Loucy (cell line): Measurements from ENCODE around the gene CA5A.

ENCODE experiments used
- EZH2phosphoT487 ChIP-seq: fragments of 200-600 bp; IDR thresholded peaks from 2 replicates; pipeline ENCODE4 v1.6.1; 2018; ENCODE audit warnings: antibody characterized with exemption, mild to moderate bottlenecking, moderate library complexity, borderline replicate concordance
- TF ChIP-seq, protein P1 (sequence below): fragments of 200-600 bp; sonication (generic); conservative IDR thresholded peaks from 2 replicates; pipeline ENCODE4 v1.5.1; 2014; ENCODE audit warnings: mild to moderate bottlenecking, antibody characterized with exemption, low read length

DNA sequence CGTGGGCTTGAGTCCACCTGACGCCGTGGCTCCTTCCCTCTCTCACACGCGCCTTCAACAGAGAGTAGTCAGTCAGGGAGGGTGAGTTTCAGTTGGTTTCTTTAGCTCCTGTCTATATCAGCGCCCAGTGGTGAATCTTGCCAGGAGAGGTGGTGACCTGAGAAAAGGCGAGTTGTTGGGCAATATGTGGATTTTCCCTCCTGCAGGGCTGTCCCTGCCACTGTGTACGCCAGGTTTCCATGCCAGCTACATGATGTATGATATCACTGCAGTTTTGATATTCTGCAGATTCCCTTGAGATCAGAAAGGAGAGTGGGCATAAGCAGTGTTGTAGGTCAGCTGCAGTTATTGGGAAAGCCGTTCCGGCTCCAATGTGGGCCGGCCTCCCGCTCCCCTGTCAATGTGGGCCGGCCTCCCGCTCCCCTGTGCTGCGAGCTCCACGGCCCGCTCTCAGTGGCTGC is 46.3 kb upstream of the CA5A start:
- TF ChIP-seq, protein P1, sequence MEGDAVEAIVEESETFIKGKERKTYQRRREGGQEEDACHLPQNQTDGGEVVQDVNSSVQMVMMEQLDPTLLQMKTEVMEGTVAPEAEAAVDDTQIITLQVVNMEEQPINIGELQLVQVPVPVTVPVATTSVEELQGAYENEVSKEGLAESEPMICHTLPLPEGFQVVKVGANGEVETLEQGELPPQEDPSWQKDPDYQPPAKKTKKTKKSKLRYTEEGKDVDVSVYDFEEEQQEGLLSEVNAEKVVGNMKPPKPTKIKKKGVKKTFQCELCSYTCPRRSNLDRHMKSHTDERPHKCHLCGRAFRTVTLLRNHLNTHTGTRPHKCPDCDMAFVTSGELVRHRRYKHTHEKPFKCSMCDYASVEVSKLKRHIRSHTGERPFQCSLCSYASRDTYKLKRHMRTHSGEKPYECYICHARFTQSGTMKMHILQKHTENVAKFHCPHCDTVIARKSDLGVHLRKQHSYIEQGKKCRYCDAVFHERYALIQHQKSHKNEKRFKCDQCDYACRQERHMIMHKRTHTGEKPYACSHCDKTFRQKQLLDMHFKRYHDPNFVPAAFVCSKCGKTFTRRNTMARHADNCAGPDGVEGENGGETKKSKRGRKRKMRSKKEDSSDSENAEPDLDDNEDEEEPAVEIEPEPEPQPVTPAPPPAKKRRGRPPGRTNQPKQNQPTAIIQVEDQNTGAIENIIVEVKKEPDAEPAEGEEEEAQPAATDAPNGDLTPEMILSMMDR = no peak
- no peak for TF ChIP-seq EZH2phosphoT487
